ENCODE data around the gene DHRS9. TPM values are rescaled to one million over a fixed set of nuclear protein-coding genes. Genes with fewer than 3 reads are reported as not detected.

The DHRS9 gene
- total RNA-seq, 1 experiment from 2014 or later = 2.1 TPM

DNA sequence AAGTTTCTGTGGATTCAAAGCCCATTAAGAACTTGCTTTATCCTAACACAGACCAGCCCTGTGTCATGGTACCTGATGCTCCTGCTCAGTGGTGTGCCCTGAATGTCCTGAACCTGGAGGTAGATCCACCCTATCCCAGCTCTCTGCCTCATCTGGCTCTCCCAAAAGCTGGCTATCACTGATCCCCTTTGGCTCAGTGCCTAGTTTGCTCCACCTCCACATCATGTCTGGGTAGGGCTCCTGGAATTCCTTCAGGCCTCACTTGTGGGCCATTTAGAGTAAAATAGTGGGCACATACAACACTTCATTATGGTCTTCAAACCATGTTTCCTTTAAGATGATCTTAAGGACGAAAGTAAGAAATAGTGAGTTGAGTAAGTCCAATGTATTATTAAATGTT, 33.5 kb upstream of the DHRS9 start:
- DNase-seq = no peak
- no peaks in the 10 kb centered on the region for H3K9me2 ChIP-seq (replicated peaks; ENCODE audit: insufficient read depth, low read length)
- no peak overlapping the region for H3K4me2 ChIP-seq (ENCODE audit: low read depth, low read length, poor library complexity, severe bottlenecking)
- no peak overlapping the region for H3K9ac ChIP-seq (ENCODE audit: low read length)
- H3K79me2 ChIP-seq (ENCODE audit: low read length) = no peaks in the 10 kb centered on the region
- no peaks in the 10 kb centered on the region for H4K20me1 ChIP-seq (ENCODE audit: insufficient read depth, low read depth, low read length)
- H3K27me3 ChIP-seq (ENCODE audit: low read length) = no peaks in the 10 kb centered on the region
- no peaks in the 10 kb centered on the region; the same call in 1 of the 2 replicates for H3K4me1 ChIP-seq (ENCODE audit: low read length)
- no peak overlapping the region for H3K4me3 ChIP-seq (ENCODE audit: low read length)
- H3K9me3 ChIP-seq (ENCODE audit: low read length) = no peaks in the 10 kb centered on the region
- no peak overlapping the region for H2AFZ ChIP-seq (ENCODE audit: low read length)
- no peak overlapping the region for H3K27ac ChIP-seq (ENCODE audit: low read length)
- no peaks in the 10 kb centered on the region for H3K36me3 ChIP-seq (ENCODE audit: insufficient read depth, low read length)

DNA sequence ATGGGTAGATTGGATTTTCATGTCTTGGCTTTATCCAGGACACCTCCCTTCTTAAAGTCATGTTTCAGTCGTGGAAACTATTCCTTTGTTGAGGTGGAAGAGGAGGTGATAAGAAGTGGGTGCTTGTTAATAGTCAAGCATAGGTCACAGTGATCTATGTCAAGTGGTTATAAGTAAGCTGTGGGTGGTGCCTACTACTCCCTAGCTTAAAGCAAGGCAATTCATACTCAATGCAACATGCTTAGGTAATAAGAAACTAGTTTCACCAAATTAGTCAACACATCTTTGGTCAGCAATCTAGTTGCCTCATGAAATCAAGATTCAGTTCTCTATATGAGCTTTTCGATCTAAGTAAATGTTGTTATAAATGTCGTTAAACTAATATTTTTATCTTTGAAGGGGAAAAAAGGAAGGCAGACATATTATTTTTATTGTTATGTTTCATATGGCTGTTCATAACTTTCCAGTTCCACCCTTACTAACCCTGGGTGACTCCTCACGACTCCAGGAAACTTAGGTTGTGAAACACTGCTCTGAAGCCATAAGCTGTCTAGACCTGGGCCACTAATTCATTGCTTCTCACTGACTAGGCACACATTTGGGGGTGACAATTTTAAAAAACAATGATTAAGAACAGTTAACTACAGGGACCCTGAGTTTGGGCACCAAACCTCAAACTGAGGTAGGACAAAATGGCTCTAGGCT, 32.5 kb upstream of the DHRS9 start:
- Histone ChIP-seq H3K9me3 (ENCODE audit: low read length) (no peaks in the 10 kb centered on the region), H3K4me1 (ENCODE audit: low read length) (no peaks in the 10 kb centered on the region; the same call in 1 of the 2 replicates), H3K79me2 (ENCODE audit: low read length) (no peaks in the 10 kb centered on the region), H3K9me2 (replicated peaks; ENCODE audit: insufficient read depth, low read length) (no peaks in the 10 kb centered on the region), H3K9ac (ENCODE audit: low read length) (no peak overlapping the region), H3K4me2 (ENCODE audit: low read depth, low read length, poor library complexity, severe bottlenecking) (no peak overlapping the region), H3K27ac (ENCODE audit: low read length) (no peak overlapping the region), H2AFZ (ENCODE audit: low read length) (no peak overlapping the region), H3K36me3 (ENCODE audit: insufficient read depth, low read length) (no peaks in the 10 kb centered on the region), H4K20me1 (ENCODE audit: insufficient read depth, low read depth, low read length) (no peaks in the 10 kb centered on the region), H3K4me3 (ENCODE audit: low read length) (no peak overlapping the region), H3K27me3 (ENCODE audit: low read length) (no peaks in the 10 kb centered on the region)
- DNase-seq = no peak

DNA sequence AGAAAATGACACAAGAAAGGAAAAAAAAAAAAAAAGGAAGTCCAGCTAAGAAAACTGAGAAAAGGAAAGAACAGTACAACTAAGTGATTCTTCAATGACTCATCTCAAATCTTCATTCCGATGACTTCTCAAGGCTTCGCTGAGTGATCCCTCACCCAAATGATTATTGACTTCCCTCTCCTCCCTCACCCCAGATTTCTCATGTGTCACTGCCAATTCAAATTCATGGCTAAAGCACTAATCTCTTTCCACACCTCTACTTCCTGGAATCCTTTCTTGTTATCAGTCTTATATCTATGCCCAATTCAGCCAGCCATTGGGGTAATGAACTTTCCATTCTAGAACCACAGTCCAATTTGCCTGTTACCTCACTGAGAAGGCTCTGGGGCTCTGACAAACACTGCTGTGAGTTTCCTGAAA, 31.0 kb upstream of the DHRS9 start:
- no peaks in the 10 kb centered on the region for H3K27me3 ChIP-seq (ENCODE audit: low read length)
- DNase-seq = peak; percentile 43
- peaks cover 7% of the 10 kb centered on the region; the same call in 1 of the 2 replicates for H3K9me3 ChIP-seq (ENCODE audit: low read length)
- no peaks in the 10 kb centered on the region for H3K36me3 ChIP-seq (ENCODE audit: insufficient read depth, low read length)
- H4K20me1 ChIP-seq (ENCODE audit: insufficient read depth, low read depth, low read length) = no peaks in the 10 kb centered on the region
- no peaks in the 10 kb centered on the region for H3K79me2 ChIP-seq (ENCODE audit: low read length)
- H3K4me2 ChIP-seq (ENCODE audit: low read depth, low read length, poor library complexity, severe bottlenecking) = no peak overlapping the region
- no peaks in the 10 kb centered on the region; the same call in 1 of the 2 replicates for H3K4me1 ChIP-seq (ENCODE audit: low read length)
- H3K9ac ChIP-seq (ENCODE audit: low read length) = no peak overlapping the region
- no peaks in the 10 kb centered on the region for H3K9me2 ChIP-seq (replicated peaks; ENCODE audit: insufficient read depth, low read length)
- no peak overlapping the region for H2AFZ ChIP-seq (ENCODE audit: low read length)
- H3K4me3 ChIP-seq (ENCODE audit: low read length) = no peak overlapping the region
- no peak overlapping the region for H3K27ac ChIP-seq (ENCODE audit: low read length)

- H3K4me2 ChIP-seq (ENCODE audit: low read depth, low read length, poor library complexity, severe bottlenecking) = no peak overlapping the region
- no peak overlapping the region for H2AFZ ChIP-seq (ENCODE audit: low read length)
- H3K27ac ChIP-seq (ENCODE audit: low read length) = no peak overlapping the region
- DNase-seq = peak; percentile 62
- peaks cover 7% of the 10 kb centered on the region; the same call in 1 of the 2 replicates for H3K9me3 ChIP-seq (ENCODE audit: low read length)
- no peaks in the 10 kb centered on the region for H3K27me3 ChIP-seq (ENCODE audit: low read length)
- no peak overlapping the region for H3K9ac ChIP-seq (ENCODE audit: low read length)
- H3K4me3 ChIP-seq (ENCODE audit: low read length) = no peak overlapping the region
- H3K4me1 ChIP-seq (ENCODE audit: low read length) = no peaks in the 10 kb centered on the region; the same call in 1 of the 2 replicates
- no peaks in the 10 kb centered on the region for H4K20me1 ChIP-seq (ENCODE audit: insufficient read depth, low read depth, low read length)
- no peaks in the 10 kb centered on the region for H3K9me2 ChIP-seq (replicated peaks; ENCODE audit: insufficient read depth, low read length)
- no peaks in the 10 kb centered on the region for H3K79me2 ChIP-seq (ENCODE audit: low read length)
- H3K36me3 ChIP-seq (ENCODE audit: insufficient read depth, low read length) = no peaks in the 10 kb centered on the region
Measured at GRCh38 chr2:169039702-169040101, 29.7 kb upstream of the DHRS9 start.

DNA sequence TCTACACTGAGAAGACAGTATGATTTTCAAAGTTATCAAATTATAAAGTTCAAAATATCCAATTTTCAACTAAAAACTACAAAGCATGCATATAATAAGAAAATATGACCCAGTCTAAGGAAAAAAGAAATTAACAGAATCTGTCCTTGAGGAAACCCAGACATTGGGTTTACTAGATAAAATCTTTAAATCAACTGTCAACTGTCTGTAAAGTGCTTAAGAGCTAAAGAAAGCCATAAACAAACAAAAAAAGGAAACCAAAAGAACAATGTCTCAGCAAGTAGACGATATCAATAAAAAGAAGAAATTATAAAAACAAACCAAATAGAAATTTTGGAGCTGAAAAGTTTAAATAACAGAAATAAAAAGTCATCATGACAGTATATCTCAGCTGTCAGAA, 27.8 kb upstream of the DHRS9 start:
- H2AFZ ChIP-seq (ENCODE audit: low read length) = no peak overlapping the region
- no peak overlapping the region for H3K9ac ChIP-seq (ENCODE audit: low read length)
- peaks cover 7% of the 10 kb centered on the region; the same call in 1 of the 2 replicates for H3K9me3 ChIP-seq (ENCODE audit: low read length)

DNA sequence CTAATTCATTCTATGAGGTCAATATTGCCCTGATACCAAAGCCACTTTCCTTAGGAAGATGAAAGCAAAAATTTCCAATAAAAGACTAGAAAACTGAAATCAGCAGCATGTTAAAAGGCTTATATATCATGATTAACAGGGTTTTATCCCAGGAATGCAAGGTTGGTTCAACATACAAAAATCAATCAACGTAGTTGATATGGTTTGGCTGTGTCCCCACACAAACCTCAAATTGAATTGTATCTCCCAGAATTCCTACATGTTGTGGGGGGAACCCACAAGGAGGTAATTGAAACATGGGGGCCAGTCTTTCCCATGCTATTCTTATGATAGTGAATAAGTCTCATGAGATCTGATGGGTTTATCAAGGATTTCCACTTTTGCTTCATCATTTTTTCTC, 26.5 kb upstream of the DHRS9 start:
- Histone ChIP-seq H3K4me1 (ENCODE audit: low read length) (no peaks in the 10 kb centered on the region; the same call in 1 of the 2 replicates), H3K9me3 (ENCODE audit: low read length) (peaks cover 7% of the 10 kb centered on the region; the same call in 1 of the 2 replicates), H3K9ac (ENCODE audit: low read length) (no peak overlapping the region), H2AFZ (ENCODE audit: low read length) (no peak overlapping the region), H4K20me1 (ENCODE audit: insufficient read depth, low read depth, low read length) (no peaks in the 10 kb centered on the region), H3K4me3 (ENCODE audit: low read length) (no peak overlapping the region), H3K27ac (ENCODE audit: low read length) (no peak overlapping the region), H3K9me2 (replicated peaks; ENCODE audit: insufficient read depth, low read length) (no peaks in the 10 kb centered on the region), H3K79me2 (ENCODE audit: low read length) (no peaks in the 10 kb centered on the region), H3K36me3 (ENCODE audit: insufficient read depth, low read length) (no peaks in the 10 kb centered on the region), H3K27me3 (ENCODE audit: low read length) (no peaks in the 10 kb centered on the region), H3K4me2 (ENCODE audit: low read depth, low read length, poor library complexity, severe bottlenecking) (no peak overlapping the region)
- no peak for DNase-seq

More for the DNA sequence above, 27.8 kb upstream of the DHRS9 start:
- DNase-seq = no peak
- no peak overlapping the region for H3K4me2 ChIP-seq (ENCODE audit: low read depth, low read length, poor library complexity, severe bottlenecking)
- no peaks in the 10 kb centered on the region; the same call in 1 of the 2 replicates for H3K4me1 ChIP-seq (ENCODE audit: low read length)
- H3K36me3 ChIP-seq (ENCODE audit: insufficient read depth, low read length) = no peaks in the 10 kb centered on the region
- H3K27ac ChIP-seq (ENCODE audit: low read length) = no peak overlapping the region
- H3K27me3 ChIP-seq (ENCODE audit: low read length) = no peaks in the 10 kb centered on the region
- H3K79me2 ChIP-seq (ENCODE audit: low read length) = no peaks in the 10 kb centered on the region
- H4K20me1 ChIP-seq (ENCODE audit: insufficient read depth, low read depth, low read length) = no peaks in the 10 kb centered on the region
- no peak overlapping the region for H3K4me3 ChIP-seq (ENCODE audit: low read length)
- H3K9me2 ChIP-seq (replicated peaks; ENCODE audit: insufficient read depth, low read length) = no peaks in the 10 kb centered on the region

GRCh38 chr2:169046440-169047151, 22.8 kb upstream of the DHRS9 start:
- H3K9me2 ChIP-seq (replicated peaks; ENCODE audit: insufficient read depth, low read length) = no peaks in the 10 kb centered on the region
- H4K20me1 ChIP-seq (ENCODE audit: insufficient read depth, low read depth, low read length) = no peaks in the 10 kb centered on the region
- H3K27ac ChIP-seq (ENCODE audit: low read length) = no peak overlapping the region
- H3K79me2 ChIP-seq (ENCODE audit: low read length) = no peaks in the 10 kb centered on the region
- DNase-seq = no peak
- H3K9me3 ChIP-seq (ENCODE audit: low read length) = peaks cover 7% of the 10 kb centered on the region; the same call in 1 of the 2 replicates
- H3K27me3 ChIP-seq (ENCODE audit: low read length) = no peaks in the 10 kb centered on the region
- H3K4me3 ChIP-seq (ENCODE audit: low read length) = no peak overlapping the region
- H3K9ac ChIP-seq (ENCODE audit: low read length) = no peak overlapping the region
- no peak overlapping the region for H3K4me2 ChIP-seq (ENCODE audit: low read depth, low read length, poor library complexity, severe bottlenecking)
- H2AFZ ChIP-seq (ENCODE audit: low read length) = no peak overlapping the region
- no peaks in the 10 kb centered on the region for H3K36me3 ChIP-seq (ENCODE audit: insufficient read depth, low read length)
- no peaks in the 10 kb centered on the region for H3K4me1 ChIP-seq (ENCODE audit: low read length)

Data from Karpas-422 (cell line).